ENCODE measurements around the gene CA9. TPM values are rescaled to one million over a fixed set of nuclear protein-coding genes. Genes with fewer than 3 reads are reported as not detected.

The CA9 gene
- total and polyA plus RNA-seq, 2 experiments from 2014 or later = 1.1 TPM; not detected in 1

DNA sequence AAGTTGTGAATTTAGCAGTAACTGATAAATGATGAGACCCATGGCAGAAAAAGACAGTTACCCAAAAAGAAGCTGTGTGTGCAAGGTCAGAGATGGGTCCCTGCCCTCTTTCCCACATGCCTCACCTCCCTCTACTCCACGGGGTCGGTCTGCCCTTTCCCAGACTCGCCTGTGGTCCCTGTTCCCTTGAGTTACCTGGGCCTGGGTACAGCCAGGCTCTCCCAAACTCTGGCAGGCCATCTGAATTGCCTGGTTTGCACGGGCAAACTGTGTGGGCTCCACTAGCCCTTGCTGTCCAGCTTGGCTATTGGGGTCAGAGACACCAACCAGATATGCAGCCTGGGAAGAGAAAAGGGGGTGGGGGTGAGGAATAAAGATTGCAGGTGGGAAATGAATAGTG lies 34.4 kb downstream of the CA9 start:
- Mint-ChIP-seq H3K9me3 (no peaks in the 10 kb centered on the region), H3K27me3 (ENCODE audit: insufficient read depth, low read depth, poor library complexity) (peaks cover 7% of the 10 kb centered on the region), H3K27ac (no peak overlapping the region), H3K4me1 (no peaks in the 10 kb centered on the region), H3K36me3 (ENCODE audit: low read depth) (peaks cover 63% of the 10 kb centered on the region), H3K4me3 (no peak overlapping the region; the same call in 2 of the 3 replicates)
- Histone ChIP-seq H3K9me2 (ENCODE audit: insufficient read depth) (no peaks in the 10 kb centered on the region), H3K27me3 (ENCODE audit: insufficient read depth) (no peaks in the 10 kb centered on the region), H2AFZ (no peak overlapping the region), H4K20me1 (replicated peaks; ENCODE audit: insufficient read depth) (peaks cover 2% of the 10 kb centered on the region), H3K27ac (ENCODE audit: low read depth) (no peak overlapping the region), H3K4me2 (no peak overlapping the region), H3K4me3 (no peak overlapping the region), H3F3A (replicated peaks; ENCODE audit: low read depth) (0 out of 2 replicates have a peak, but pooled peaks cover 2% of the 10 kb centered on the region), H3K36me3 (ENCODE audit: insufficient read depth) (peaks cover 28% of the 10 kb centered on the region), H3K4me1 (ENCODE audit: insufficient read depth) (no peaks in the 10 kb centered on the region), H3K79me2 (replicated peaks; ENCODE audit: insufficient read depth) (no peaks in the 10 kb centered on the region)
- DNase-seq (ENCODE audit: low spot score) (no peak), ATAC-seq (no peak)
- TF ChIP-seq, protein P1, sequence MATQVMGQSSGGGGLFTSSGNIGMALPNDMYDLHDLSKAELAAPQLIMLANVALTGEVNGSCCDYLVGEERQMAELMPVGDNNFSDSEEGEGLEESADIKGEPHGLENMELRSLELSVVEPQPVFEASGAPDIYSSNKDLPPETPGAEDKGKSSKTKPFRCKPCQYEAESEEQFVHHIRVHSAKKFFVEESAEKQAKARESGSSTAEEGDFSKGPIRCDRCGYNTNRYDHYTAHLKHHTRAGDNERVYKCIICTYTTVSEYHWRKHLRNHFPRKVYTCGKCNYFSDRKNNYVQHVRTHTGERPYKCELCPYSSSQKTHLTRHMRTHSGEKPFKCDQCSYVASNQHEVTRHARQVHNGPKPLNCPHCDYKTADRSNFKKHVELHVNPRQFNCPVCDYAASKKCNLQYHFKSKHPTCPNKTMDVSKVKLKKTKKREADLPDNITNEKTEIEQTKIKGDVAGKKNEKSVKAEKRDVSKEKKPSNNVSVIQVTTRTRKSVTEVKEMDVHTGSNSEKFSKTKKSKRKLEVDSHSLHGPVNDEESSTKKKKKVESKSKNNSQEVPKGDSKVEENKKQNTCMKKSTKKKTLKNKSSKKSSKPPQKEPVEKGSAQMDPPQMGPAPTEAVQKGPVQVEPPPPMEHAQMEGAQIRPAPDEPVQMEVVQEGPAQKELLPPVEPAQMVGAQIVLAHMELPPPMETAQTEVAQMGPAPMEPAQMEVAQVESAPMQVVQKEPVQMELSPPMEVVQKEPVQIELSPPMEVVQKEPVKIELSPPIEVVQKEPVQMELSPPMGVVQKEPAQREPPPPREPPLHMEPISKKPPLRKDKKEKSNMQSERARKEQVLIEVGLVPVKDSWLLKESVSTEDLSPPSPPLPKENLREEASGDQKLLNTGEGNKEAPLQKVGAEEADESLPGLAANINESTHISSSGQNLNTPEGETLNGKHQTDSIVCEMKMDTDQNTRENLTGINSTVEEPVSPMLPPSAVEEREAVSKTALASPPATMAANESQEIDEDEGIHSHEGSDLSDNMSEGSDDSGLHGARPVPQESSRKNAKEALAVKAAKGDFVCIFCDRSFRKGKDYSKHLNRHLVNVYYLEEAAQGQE (IDR thresholded peaks at IDR 0.05; ENCODE audit: unreplicated experiment) = no peak
- TF ChIP-seq NANOG (IDR thresholded peaks at IDR 0.05; ENCODE audit: borderline replicate concordance) (no peak), EZH2 (IDR thresholded peaks at IDR 0.05; ENCODE audit: low read depth, unreplicated experiment) (no peak), STAT1 (IDR thresholded peaks at IDR 0.05; ENCODE audit: unreplicated experiment) (no peak)
- TF ChIP-seq, protein P2, sequence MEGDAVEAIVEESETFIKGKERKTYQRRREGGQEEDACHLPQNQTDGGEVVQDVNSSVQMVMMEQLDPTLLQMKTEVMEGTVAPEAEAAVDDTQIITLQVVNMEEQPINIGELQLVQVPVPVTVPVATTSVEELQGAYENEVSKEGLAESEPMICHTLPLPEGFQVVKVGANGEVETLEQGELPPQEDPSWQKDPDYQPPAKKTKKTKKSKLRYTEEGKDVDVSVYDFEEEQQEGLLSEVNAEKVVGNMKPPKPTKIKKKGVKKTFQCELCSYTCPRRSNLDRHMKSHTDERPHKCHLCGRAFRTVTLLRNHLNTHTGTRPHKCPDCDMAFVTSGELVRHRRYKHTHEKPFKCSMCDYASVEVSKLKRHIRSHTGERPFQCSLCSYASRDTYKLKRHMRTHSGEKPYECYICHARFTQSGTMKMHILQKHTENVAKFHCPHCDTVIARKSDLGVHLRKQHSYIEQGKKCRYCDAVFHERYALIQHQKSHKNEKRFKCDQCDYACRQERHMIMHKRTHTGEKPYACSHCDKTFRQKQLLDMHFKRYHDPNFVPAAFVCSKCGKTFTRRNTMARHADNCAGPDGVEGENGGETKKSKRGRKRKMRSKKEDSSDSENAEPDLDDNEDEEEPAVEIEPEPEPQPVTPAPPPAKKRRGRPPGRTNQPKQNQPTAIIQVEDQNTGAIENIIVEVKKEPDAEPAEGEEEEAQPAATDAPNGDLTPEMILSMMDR (conservative IDR thresholded peaks at IDR 0.05; ENCODE audit: low read depth in 2 of 2) = no peak

DNA sequence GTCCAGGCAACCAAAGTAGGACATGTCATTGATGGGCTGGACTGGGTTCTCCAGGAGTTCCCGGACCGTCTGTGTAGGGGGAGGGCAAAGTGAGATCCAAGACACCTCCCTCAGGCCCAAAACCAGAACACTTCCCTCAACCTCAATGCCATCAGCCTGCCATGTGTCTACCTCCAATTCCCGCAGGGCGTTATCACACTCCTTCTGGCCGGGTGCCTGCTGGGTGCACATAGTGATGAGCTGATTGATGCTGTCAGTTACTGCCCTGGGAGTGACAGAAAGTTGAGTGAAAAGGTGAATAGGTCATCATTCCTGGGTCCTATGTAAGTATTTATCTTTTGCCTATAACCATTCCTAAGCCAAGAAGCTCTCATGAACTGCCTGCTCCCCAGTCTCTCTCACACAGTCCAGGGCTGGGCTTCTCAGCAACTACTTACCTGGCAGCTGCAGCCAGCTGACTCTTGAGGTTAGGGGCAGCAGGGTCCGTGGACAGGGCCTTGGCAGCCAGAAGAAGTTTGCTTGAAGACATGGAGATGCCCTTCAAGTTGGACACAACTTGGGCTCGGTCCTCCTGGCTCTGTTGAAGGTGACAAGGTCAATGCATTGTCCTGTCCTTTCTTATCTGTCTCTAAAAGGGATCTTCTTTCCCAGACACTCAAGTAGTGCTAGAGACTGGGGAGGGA lies 37.2 kb downstream of the CA9 start:
- Histone ChIP-seq H4K20me1 (replicated peaks; ENCODE audit: insufficient read depth) (peaks cover 6% of the 10 kb centered on the region), H3K79me2 (replicated peaks; ENCODE audit: insufficient read depth) (no peaks in the 10 kb centered on the region), H3K4me1 (ENCODE audit: insufficient read depth) (no peaks in the 10 kb centered on the region), H3K27ac (ENCODE audit: low read depth) (no peak overlapping the region), H3K36me3 (ENCODE audit: insufficient read depth) (peaks cover 47% of the 10 kb centered on the region), H3K9me2 (ENCODE audit: insufficient read depth) (no peaks in the 10 kb centered on the region), H3K4me3 (no peak overlapping the region), H2AFZ (no peak overlapping the region), H3K27me3 (ENCODE audit: insufficient read depth) (no peaks in the 10 kb centered on the region), H3F3A (replicated peaks; ENCODE audit: low read depth) (0 out of 2 replicates have a peak, but pooled peaks cover 3% of the 10 kb centered on the region), H3K4me2 (no peak overlapping the region)
- Mint-ChIP-seq H3K36me3 (ENCODE audit: low read depth) (peaks cover 82% of the 10 kb centered on the region), H3K27ac (no peak overlapping the region), H3K4me1 (peaks cover 4% of the 10 kb centered on the region; the same call in 2 of the 3 replicates), H3K9me3 (no peaks in the 10 kb centered on the region), H3K27me3 (ENCODE audit: insufficient read depth, low read depth, poor library complexity) (peaks cover 6% of the 10 kb centered on the region), H3K4me3 (no peak overlapping the region)
- DNase-seq (ENCODE audit: low spot score) (no peak), ATAC-seq (no peak)
- TF ChIP-seq, protein P3, sequence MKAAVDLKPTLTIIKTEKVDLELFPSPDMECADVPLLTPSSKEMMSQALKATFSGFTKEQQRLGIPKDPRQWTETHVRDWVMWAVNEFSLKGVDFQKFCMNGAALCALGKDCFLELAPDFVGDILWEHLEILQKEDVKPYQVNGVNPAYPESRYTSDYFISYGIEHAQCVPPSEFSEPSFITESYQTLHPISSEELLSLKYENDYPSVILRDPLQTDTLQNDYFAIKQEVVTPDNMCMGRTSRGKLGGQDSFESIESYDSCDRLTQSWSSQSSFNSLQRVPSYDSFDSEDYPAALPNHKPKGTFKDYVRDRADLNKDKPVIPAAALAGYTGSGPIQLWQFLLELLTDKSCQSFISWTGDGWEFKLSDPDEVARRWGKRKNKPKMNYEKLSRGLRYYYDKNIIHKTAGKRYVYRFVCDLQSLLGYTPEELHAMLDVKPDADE (IDR thresholded peaks at IDR 0.05) = no peak
- TF ChIP-seq CREB1 (CRISPR knock-in tag; IDR thresholded peaks at IDR 0.05; ENCODE audit: low read depth) (no peak), POLR2AphosphoS5 (IDR thresholded peaks at IDR 0.05; ENCODE audit: low read depth) (no peak)
